GM23338 (cell line): Measurements from ENCODE around the gene USH1G. TPM values are rescaled to one million over a fixed set of nuclear protein-coding genes. Genes with fewer than 3 reads are reported as not detected.

ENCODE experiments used
- ATAC-seq: fragments of 200-7000 bp; cut with Tn5 transposase; 3 replicates; pipeline ENCODE4 v1.9.1; 2020
- DNase-seq: peaks from one replicate; pipeline ENCODE4 v3.0.0-alpha.2; 2015; ENCODE audit warnings: low spot score
- H2AFZ ChIP-seq: fragments of 200-600 bp; sonication (generic); 2 replicates; pipeline ENCODE4 v1.8.0; 2016; ENCODE audit warnings: antibody characterized with exemption, mild to moderate bottlenecking, moderate library complexity
- H3F3A ChIP-seq: fragments of 200-600 bp; sonication (generic); replicated peaks from 2 replicates; pipeline ENCODE4 v1.8.0; 2017; ENCODE audit warnings: antibody characterized with exemption, mixed run types, low read depth
- H3K27ac ChIP-seq: fragments of 200-600 bp; sonication (generic); 2 replicates; pipeline ENCODE4 v1.6.1; 2016; ENCODE audit warnings: low read depth
- H3K27me3 ChIP-seq: fragments of 200-600 bp; sonication (generic); 2 replicates; pipeline ENCODE4 v1.8.0; 2016; ENCODE audit warnings: mild to moderate bottlenecking, mixed run types, moderate library complexity; ENCODE audit not compliant: insufficient read depth
- H3K36me3 ChIP-seq: fragments of 200-600 bp; sonication (generic); 2 replicates; pipeline ENCODE4 v1.8.0; 2016; ENCODE audit warnings: mild to moderate bottlenecking; ENCODE audit not compliant: insufficient read depth
- H3K4me1 ChIP-seq: fragments of 200-600 bp; sonication (generic); 2 replicates; pipeline ENCODE4 v1.8.0; 2016; ENCODE audit warnings: mild to moderate bottlenecking, moderate library complexity; ENCODE audit not compliant: insufficient read depth
- H3K4me2 ChIP-seq: fragments of 200-600 bp; sonication (generic); 2 replicates; pipeline ENCODE4 v1.7.1; 2017; ENCODE audit warnings: mixed run types
- H3K4me3 ChIP-seq: fragments of 200-600 bp; sonication (generic); 2 replicates; pipeline ENCODE4 v1.6.1; 2016; ENCODE audit warnings: mixed run types
- H3K79me2 ChIP-seq: fragments of 200-600 bp; sonication (generic); replicated peaks from 2 replicates; pipeline ENCODE4 v1.8.0; 2017; ENCODE audit warnings: mild to moderate bottlenecking; ENCODE audit not compliant: insufficient read depth
- H3K9me2 ChIP-seq: fragments of 200-600 bp; sonication (generic); 2 replicates; pipeline ENCODE4 v1.8.0; 2017; ENCODE audit not compliant: insufficient read depth
- H4K20me1 ChIP-seq: fragments of 200-600 bp; sonication (generic); replicated peaks from 2 replicates; pipeline ENCODE4 v1.8.0; 2017; ENCODE audit warnings: mild to moderate bottlenecking; ENCODE audit not compliant: insufficient read depth
- H3K27ac Mint-ChIP-seq: 2 replicates; pipeline ENCODE4 v1.8.0; 2020; ENCODE audit warnings: inconsistent platforms, mild to moderate bottlenecking, moderate library complexity, mixed read lengths
- H3K27me3 Mint-ChIP-seq: 3 replicates; pipeline ENCODE4 v1.8.0; 2022; ENCODE audit warnings: low read depth, mild to moderate bottlenecking, moderate library complexity, mixed read lengths, inconsistent platforms; ENCODE audit not compliant: insufficient read depth, poor library complexity
- H3K36me3 Mint-ChIP-seq: 3 replicates; pipeline ENCODE4 v1.8.0; 2021; ENCODE audit warnings: low read depth, mild to moderate bottlenecking, inconsistent platforms, moderate library complexity, mixed read lengths
- H3K4me1 Mint-ChIP-seq: 3 replicates; pipeline ENCODE4 v1.8.0; 2020; ENCODE audit warnings: mild to moderate bottlenecking, inconsistent platforms, mixed read lengths
- H3K4me3 Mint-ChIP-seq: 3 replicates; pipeline ENCODE4 v1.8.0; 2021; ENCODE audit warnings: moderate library complexity, mild to moderate bottlenecking, inconsistent platforms, mixed read lengths
- H3K9me3 Mint-ChIP-seq: 3 replicates; pipeline ENCODE4 v1.8.0; 2020; ENCODE audit warnings: moderate library complexity, mild to moderate bottlenecking, inconsistent platforms, mixed read lengths
- CREB1 ChIP-seq: fragments of 250-450 bp; sonication (Bioruptor Pico); IDR thresholded peaks from 2 replicates; pipeline ENCODE4 v1.5.0; 2020; ENCODE audit warnings: low read depth, mild to moderate bottlenecking, moderate library complexity
- EZH2 ChIP-seq: fragments of 200-600 bp; sonication (generic); IDR thresholded peaks from one replicate; pipeline ENCODE4 v1.8.0; 2017; ENCODE audit warnings: antibody characterized with exemption, mild to moderate bottlenecking, low read depth; ENCODE audit not compliant: unreplicated experiment
- EZH2phosphoT487 ChIP-seq: fragments of 200-600 bp; sonication (generic); IDR thresholded peaks from one replicate; pipeline ENCODE4 v1.8.1; 2018; ENCODE audit warnings: antibody characterized with exemption; ENCODE audit not compliant: unreplicated experiment
- JUNB ChIP-seq: IDR thresholded peaks from one replicate; pipeline ENCODE4 v1.6.1; 2016; ENCODE audit warnings: antibody characterized with exemption; ENCODE audit not compliant: unreplicated experiment
- NANOG ChIP-seq: IDR thresholded peaks from 2 replicates; pipeline ENCODE4 v1.6.1; 2016; ENCODE audit warnings: antibody characterized with exemption, borderline replicate concordance
- POLR2AphosphoS5 ChIP-seq: IDR thresholded peaks from 2 replicates; pipeline ENCODE4 v1.6.1; 2016; ENCODE audit warnings: antibody characterized with exemption, low read depth
- STAT1 ChIP-seq: IDR thresholded peaks from one replicate; pipeline ENCODE4 v1.6.1; 2016; ENCODE audit warnings: antibody characterized with exemption; ENCODE audit not compliant: unreplicated experiment
- ZNF114 ChIP-seq: fragments of 250-450 bp; sonication (Bioruptor Pico); IDR thresholded peaks from 2 replicates; pipeline ENCODE4 v1.5.0; 2020; ENCODE audit warnings: mild to moderate bottlenecking, moderate library complexity
- ZNF331 ChIP-seq: fragments of 250-450 bp; sonication (Bioruptor Pico); IDR thresholded peaks from 2 replicates; pipeline ENCODE4 v1.5.0; 2020; ENCODE audit warnings: low read depth, mild to moderate bottlenecking, moderate library complexity
- polyA plus RNA-seq: library from polyadenylated mRNA; unstranded; fragments of >200 nt; fragmentation: Nextera tagmentation; extraction: Ambion mirVana; gene quantifications from 2 replicates; pipeline ENCODE4 v1.2.1, GENCODE V29; 2016
- total RNA-seq: library from RNA; depleted of rRNA; stranded (reverse); fragments of >200 nt; shearing (Covaris generic); gene quantifications from 2 replicates; pipeline ENCODE4 v1.2.3, GENCODE V29; 2014
- TF ChIP-seq, protein P1 (sequence below): IDR thresholded peaks from one replicate; pipeline ENCODE4 v1.6.1; 2018; ENCODE audit warnings: antibody characterized with exemption; ENCODE audit not compliant: unreplicated experiment
- TF ChIP-seq, protein P2 (sequence below), 2 experiments: fragments of 200-600 bp in 1 of 2; sonication (generic) in 1 of 2; conservative IDR thresholded peaks; 2 replicates each; pipeline versions ENCODE4 v1.5.1 to v1.6.1; 2016 to 2017; ENCODE audit warnings: antibody characterized with exemption in 2 of 2, low read depth in 2 of 2, mild to moderate bottlenecking in 2 of 2, moderate library complexity in 1 of 2
- TF ChIP-seq, protein P3 (sequence below): IDR thresholded peaks from 2 replicates; pipeline ENCODE4 v1.6.1; 2016; ENCODE audit warnings: antibody characterized with exemption
- TF ChIP-seq, protein P4 (sequence below): fragments of 250-450 bp; sonication (Bioruptor Pico); IDR thresholded peaks from 2 replicates; pipeline ENCODE4 v1.5.0; 2020; ENCODE audit warnings: mild to moderate bottlenecking, moderate library complexity

The USH1G gene
- total and polyA plus RNA-seq, 2 experiments from 2014 or later = 0.34 to 1.7 TPM

DNA sequence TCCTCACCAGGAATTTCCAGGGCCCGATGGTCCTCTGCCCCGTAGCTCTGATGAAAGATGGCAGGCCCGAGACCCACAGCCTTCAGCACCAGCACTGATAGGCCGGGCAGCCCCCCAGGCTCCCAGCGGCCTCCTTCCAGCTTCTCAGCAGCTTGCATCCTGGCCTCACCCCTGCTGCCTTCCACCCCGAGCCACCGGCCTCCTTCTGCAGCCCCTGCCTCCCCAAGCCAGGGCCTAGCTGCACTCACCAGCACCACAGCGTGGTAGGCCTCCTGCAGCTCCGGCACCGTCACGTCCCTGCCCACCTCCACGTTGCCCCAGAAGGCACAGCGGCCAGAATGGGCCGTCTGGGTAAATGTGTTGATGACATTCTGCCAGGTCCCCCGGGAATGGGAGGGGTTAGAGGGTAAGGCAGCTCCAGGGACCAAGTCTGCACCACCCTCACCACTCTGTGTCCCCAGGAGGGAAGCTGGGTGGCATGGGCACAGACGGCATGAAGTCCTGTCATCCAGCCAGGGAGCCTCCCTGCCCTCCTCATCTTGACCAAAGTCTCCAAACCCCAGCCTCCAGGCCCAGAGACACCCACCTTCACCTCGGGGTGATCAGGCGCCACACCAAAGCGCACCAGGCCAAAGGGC lies 56.7 kb downstream of the USH1G start:
- TF ChIP-seq EZH2phosphoT487 (no peak), JUNB (no peak), CREB1 (CRISPR knock-in tag) (no peak), EZH2 (no peak), STAT1 (no peak), POLR2AphosphoS5 (no peak), ZNF331 (CRISPR knock-in tag) (no peak), ZNF114 (CRISPR knock-in tag) (no peak), NANOG (no peak)
- TF ChIP-seq, protein P1, sequence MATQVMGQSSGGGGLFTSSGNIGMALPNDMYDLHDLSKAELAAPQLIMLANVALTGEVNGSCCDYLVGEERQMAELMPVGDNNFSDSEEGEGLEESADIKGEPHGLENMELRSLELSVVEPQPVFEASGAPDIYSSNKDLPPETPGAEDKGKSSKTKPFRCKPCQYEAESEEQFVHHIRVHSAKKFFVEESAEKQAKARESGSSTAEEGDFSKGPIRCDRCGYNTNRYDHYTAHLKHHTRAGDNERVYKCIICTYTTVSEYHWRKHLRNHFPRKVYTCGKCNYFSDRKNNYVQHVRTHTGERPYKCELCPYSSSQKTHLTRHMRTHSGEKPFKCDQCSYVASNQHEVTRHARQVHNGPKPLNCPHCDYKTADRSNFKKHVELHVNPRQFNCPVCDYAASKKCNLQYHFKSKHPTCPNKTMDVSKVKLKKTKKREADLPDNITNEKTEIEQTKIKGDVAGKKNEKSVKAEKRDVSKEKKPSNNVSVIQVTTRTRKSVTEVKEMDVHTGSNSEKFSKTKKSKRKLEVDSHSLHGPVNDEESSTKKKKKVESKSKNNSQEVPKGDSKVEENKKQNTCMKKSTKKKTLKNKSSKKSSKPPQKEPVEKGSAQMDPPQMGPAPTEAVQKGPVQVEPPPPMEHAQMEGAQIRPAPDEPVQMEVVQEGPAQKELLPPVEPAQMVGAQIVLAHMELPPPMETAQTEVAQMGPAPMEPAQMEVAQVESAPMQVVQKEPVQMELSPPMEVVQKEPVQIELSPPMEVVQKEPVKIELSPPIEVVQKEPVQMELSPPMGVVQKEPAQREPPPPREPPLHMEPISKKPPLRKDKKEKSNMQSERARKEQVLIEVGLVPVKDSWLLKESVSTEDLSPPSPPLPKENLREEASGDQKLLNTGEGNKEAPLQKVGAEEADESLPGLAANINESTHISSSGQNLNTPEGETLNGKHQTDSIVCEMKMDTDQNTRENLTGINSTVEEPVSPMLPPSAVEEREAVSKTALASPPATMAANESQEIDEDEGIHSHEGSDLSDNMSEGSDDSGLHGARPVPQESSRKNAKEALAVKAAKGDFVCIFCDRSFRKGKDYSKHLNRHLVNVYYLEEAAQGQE = no peak
- TF ChIP-seq, protein P2, sequence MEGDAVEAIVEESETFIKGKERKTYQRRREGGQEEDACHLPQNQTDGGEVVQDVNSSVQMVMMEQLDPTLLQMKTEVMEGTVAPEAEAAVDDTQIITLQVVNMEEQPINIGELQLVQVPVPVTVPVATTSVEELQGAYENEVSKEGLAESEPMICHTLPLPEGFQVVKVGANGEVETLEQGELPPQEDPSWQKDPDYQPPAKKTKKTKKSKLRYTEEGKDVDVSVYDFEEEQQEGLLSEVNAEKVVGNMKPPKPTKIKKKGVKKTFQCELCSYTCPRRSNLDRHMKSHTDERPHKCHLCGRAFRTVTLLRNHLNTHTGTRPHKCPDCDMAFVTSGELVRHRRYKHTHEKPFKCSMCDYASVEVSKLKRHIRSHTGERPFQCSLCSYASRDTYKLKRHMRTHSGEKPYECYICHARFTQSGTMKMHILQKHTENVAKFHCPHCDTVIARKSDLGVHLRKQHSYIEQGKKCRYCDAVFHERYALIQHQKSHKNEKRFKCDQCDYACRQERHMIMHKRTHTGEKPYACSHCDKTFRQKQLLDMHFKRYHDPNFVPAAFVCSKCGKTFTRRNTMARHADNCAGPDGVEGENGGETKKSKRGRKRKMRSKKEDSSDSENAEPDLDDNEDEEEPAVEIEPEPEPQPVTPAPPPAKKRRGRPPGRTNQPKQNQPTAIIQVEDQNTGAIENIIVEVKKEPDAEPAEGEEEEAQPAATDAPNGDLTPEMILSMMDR (conservative IDR thresholded peaks at IDR 0.05; ENCODE audit: low read depth in 2 of 2) = no peak
- TF ChIP-seq, protein P3, sequence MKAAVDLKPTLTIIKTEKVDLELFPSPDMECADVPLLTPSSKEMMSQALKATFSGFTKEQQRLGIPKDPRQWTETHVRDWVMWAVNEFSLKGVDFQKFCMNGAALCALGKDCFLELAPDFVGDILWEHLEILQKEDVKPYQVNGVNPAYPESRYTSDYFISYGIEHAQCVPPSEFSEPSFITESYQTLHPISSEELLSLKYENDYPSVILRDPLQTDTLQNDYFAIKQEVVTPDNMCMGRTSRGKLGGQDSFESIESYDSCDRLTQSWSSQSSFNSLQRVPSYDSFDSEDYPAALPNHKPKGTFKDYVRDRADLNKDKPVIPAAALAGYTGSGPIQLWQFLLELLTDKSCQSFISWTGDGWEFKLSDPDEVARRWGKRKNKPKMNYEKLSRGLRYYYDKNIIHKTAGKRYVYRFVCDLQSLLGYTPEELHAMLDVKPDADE = no peak
- TF ChIP-seq, protein P4, sequence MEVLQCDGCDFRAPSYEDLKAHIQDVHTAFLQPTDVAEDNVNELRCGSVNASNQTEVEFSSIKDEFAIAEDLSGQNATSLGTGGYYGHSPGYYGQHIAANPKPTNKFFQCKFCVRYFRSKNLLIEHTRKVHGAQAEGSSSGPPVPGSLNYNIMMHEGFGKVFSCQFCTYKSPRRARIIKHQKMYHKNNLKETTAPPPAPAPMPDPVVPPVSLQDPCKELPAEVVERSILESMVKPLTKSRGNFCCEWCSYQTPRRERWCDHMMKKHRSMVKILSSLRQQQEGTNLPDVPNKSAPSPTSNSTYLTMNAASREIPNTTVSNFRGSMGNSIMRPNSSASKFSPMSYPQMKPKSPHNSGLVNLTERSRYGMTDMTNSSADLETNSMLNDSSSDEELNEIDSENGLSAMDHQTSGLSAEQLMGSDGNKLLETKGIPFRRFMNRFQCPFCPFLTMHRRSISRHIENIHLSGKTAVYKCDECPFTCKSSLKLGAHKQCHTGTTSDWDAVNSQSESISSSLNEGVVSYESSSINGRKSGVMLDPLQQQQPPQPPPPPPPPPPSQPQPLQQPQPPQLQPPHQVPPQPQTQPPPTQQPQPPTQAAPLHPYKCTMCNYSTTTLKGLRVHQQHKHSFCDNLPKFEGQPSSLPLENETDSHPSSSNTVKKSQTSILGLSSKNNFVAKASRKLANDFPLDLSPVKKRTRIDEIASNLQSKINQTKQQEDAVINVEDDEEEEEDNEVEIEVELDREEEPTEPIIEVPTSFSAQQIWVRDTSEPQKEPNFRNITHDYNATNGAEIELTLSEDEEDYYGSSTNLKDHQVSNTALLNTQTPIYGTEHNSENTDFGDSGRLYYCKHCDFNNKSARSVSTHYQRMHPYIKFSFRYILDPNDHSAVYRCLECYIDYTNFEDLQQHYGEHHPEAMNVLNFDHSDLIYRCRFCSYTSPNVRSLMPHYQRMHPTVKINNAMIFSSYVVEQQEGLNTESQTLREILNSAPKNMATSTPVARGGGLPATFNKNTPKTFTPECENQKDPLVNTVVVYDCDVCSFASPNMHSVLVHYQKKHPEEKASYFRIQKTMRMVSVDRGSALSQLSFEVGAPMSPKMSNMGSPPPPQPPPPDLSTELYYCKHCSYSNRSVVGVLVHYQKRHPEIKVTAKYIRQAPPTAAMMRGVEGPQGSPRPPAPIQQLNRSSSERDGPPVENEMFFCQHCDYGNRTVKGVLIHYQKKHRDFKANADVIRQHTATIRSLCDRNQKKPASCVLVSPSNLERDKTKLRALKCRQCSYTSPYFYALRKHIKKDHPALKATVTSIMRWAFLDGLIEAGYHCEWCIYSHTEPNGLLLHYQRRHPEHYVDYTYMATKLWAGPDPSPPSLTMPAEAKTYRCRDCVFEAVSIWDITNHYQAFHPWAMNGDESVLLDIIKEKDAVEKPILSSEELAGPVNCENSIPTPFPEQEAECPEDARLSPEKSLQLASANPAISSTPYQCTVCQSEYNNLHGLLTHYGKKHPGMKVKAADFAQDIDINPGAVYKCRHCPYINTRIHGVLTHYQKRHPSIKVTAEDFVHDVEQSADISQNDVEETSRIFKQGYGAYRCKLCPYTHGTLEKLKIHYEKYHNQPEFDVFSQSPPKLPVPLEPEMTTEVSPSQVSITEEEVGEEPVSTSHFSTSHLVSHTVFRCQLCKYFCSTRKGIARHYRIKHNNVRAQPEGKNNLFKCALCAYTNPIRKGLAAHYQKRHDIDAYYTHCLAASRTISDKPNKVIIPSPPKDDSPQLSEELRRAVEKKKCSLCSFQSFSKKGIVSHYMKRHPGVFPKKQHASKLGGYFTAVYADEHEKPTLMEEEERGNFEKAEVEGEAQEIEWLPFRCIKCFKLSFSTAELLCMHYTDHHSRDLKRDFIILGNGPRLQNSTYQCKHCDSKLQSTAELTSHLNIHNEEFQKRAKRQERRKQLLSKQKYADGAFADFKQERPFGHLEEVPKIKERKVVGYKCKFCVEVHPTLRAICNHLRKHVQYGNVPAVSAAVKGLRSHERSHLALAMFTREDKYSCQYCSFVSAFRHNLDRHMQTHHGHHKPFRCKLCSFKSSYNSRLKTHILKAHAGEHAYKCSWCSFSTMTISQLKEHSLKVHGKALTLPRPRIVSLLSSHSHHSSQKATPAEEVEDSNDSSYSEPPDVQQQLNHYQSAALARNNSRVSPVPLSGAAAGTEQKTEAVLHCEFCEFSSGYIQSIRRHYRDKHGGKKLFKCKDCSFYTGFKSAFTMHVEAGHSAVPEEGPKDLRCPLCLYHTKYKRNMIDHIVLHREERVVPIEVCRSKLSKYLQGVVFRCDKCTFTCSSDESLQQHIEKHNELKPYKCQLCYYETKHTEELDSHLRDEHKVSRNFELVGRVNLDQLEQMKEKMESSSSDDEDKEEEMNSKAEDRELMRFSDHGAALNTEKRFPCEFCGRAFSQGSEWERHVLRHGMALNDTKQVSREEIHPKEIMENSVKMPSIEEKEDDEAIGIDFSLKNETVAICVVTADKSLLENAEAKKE (CRISPR knock-in tag) = no peak
- Histone ChIP-seq H3K4me2 (no peak overlapping the region), H3K9me2 (no peaks in the 10 kb centered on the region), H3K4me1 (peaks cover 6% of the 10 kb centered on the region; the same call in 1 of the 2 replicates), H3F3A (peaks cover 8% of the 10 kb centered on the region; the same call in 1 of the 2 replicates), H3K27me3 (peaks cover 11% of the 10 kb centered on the region), H3K4me3 (no peak overlapping the region), H2AFZ (no peak overlapping the region), H3K36me3 (no peaks in the 10 kb centered on the region), H4K20me1 (peaks cover under 1% of the 10 kb centered on the region; the same call in 1 of the 2 replicates), H3K27ac (no peak overlapping the region), H3K79me2 (no peaks in the 10 kb centered on the region)
- Mint-ChIP-seq H3K4me1 (peaks cover 14% of the 10 kb centered on the region), H3K4me3 (no peak overlapping the region), H3K9me3 (peaks cover 2% of the 10 kb centered on the region; the same call in 1 of the 3 replicates), H3K36me3 (peaks cover 15% of the 10 kb centered on the region; the same call in 2 of the 3 replicates), H3K27me3 (peaks cover 26% of the 10 kb centered on the region), H3K27ac (no peak overlapping the region)
- ATAC-seq (no peak), DNase-seq (no peak)
